ENCODE data around the gene ACOT7.
A peak's percentile ranks its signal among the peaks of the same experiment; 100 is the strongest.
"Not testable (repeated sequence)": the region's sequence is repeated elsewhere in the genome, so short reads cannot be mapped to it uniquely, and the experiment has no call there.

Gene ACOT7, protein sequence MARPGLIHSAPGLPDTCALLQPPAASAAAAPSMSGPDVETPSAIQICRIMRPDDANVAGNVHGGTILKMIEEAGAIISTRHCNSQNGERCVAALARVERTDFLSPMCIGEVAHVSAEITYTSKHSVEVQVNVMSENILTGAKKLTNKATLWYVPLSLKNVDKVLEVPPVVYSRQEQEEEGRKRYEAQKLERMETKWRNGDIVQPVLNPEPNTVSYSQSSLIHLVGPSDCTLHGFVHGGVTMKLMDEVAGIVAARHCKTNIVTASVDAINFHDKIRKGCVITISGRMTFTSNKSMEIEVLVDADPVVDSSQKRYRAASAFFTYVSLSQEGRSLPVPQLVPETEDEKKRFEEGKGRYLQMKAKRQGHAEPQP

DNA sequence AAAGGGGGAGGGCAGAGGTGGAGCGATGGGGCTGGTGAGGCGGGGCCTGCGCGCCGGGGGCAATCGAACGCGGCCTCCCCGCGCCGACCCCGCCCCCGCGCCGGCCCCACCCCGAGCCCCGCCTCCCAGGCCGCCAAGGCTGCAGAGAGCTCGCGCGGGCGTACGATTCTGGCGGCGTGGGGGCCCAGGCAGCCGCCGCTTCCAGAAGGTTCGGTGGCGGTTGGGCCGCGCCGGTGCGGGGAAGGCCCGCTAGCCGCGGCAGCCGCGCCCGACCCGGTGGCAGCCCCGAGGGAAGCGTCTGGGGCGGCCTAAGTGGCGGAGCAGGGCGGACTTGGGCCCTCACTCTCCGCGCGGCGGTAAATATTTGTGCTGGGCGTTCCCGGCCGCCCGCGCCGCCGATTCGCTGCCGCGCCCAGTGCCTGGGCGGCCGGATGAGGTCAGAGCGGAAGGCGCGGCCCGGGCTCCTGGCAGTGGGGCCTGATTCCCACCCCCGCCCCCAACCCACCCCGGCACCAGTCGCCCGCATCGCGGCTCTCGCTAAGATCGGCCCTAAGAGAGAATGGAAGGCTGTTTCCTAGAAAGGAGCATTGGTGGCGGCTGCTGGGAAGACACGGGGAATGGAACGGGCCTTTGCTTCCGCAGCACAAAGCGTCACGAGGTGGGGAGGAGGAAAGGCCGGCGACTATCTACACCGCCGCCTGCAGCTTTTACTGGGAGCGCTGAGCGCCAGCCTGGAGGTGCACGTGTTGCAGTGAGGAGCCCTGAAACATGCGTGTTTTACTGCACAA is at the start of gene ACOT7:
ACOT7 (minus strand) TSS at position 368 of the 788 bp plus-strand sequence. CDS start 368 bp downstream, outside the sequence.
- DNase-seq = peak; percentile 78

DNA sequence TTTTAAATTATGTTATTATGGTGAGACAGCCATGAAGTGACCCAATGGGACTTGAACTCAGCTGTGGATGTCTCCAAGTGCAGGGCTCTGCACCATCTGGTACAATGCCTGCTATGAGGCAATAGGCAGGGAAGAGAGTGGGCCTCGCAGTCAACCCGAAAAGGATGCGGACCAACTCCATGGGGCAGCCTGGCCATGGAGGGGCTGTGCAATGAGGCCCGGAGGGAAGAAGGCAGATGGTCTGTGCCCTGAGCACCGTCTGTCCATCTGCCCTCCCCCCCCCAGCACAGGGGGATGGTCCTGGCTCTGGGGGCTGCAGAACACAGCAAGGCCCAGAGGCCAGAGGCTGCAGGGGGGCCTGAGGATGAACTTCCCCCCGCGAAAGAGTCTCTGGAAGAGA is 48.0 kb upstream of the ACOT7 start:
- DNase-seq = no peak

DNA sequence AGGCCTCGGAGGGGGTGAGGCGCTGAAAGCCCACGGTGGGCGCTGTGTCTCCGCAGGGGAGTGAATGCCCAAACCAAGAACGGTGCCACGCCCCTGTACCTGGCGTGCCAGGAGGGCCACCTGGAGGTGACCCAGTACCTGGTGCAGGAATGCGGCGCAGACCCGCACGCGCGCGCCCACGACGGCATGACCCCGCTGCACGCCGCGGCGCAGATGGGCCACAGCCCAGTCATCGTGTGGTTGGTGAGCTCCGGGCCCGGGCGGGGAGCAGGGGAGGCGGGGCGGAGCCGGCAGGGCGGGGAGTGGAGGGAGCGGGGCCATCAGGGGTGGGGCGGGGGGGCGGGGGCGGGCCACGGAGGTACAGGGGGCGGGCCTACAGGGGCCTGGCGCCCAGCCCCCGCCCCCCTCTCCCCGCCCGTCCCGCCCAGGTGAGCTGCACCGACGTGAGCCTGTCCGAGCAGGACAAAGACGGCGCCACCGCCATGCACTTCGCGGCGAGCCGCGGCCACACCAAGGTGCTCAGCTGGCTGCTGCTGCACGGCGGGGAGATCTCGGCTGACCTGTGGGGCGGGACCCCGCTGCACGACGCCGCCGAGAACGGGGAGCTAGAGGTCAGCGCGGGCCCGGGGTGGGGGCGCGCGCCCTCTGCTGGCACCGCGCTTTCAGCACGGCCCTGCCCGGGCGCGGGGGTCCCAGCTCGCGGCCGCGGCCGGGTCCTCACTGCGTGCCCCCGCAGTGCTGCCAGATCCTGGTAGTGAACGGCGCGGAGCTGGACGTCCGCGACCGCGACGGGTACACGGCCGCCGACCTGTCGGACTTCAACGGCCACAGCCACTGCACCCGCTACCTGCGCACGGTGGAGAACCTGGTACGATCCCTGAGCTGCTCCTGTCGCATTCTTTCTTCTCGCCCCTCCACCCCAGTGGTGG is 46.9 kb upstream of the ACOT7 start:
- no peak for DNase-seq

DNA sequence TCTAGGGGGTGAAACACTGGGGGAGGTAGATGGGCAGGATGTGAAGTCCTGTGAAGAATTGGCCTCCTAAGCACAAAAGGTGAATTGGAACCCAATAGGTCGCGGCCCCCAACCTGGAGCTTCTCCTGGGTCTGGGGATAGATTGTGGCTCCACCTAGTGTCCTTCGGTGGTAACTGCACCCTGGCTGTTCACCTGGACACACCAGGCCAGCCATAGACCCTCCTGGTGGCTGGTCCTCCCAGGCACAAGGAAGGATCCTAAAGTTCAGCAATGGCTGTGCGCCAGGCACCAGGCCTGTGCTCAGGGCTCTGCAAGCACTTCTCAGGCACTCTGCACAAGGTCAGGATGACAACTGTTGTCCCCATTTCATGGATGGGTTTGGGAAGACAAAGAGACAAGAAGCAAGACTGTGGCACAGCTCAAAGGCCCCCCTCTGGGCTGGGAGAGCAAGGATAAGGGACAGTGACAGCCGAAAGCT is 44.5 kb upstream of the ACOT7 start:
- peak; percentile 25 for DNase-seq

GRCh38 chr1:6437012-6437700 is 43.6 kb upstream of the ACOT7 start:
- DNase-seq = peak; percentile 64

GRCh38 chr1:6436277-6436676 is 42.7 kb upstream of the ACOT7 start:
- not testable (repeated sequence) for DNase-seq

- DNase-seq = no peak
Measured at GRCh38 chr1:6435547-6435946, 42.0 kb upstream of the ACOT7 start.

- DNase-seq = no peak
Measured at GRCh38 chr1:6435129-6435528, 41.6 kb upstream of the ACOT7 start.

GRCh38 chr1:6434186-6434585 is 40.6 kb upstream of the ACOT7 start:
- DNase-seq = no peak

GRCh38 chr1:6431645-6432579 is 38.3 kb upstream of the ACOT7 start:
- DNase-seq = not testable (repeated sequence)

- DNase-seq = not testable (repeated sequence)
Measured at GRCh38 chr1:6429660-6430411, 36.3 kb upstream of the ACOT7 start.

GRCh38 chr1:6428453-6428852 is 34.9 kb upstream of the ACOT7 start:
- not testable (repeated sequence) for DNase-seq

GRCh38 chr1:6427441-6428390 is 34.1 kb upstream of the ACOT7 start:
- no peak for DNase-seq

DNA sequence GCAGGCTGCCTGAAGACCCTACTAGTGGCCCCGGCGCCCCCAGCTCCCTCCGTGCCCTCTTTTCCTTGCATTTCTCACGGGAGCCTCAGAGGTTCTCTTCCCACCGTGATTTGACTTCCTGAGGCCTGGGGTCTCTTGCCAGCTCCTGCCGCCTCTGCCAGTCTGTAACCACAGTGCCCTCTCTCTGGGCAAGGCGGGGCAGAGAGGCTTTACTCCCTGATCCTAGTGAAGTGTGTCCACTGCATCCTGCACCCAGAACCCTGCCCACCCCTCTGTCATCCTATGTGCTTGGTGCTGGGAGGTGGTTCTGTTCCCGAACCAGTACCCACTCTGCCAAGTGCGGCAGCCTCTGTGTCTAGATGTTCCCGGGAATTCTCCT is 33.4 kb upstream of the ACOT7 start:
- no peak for DNase-seq

DNA sequence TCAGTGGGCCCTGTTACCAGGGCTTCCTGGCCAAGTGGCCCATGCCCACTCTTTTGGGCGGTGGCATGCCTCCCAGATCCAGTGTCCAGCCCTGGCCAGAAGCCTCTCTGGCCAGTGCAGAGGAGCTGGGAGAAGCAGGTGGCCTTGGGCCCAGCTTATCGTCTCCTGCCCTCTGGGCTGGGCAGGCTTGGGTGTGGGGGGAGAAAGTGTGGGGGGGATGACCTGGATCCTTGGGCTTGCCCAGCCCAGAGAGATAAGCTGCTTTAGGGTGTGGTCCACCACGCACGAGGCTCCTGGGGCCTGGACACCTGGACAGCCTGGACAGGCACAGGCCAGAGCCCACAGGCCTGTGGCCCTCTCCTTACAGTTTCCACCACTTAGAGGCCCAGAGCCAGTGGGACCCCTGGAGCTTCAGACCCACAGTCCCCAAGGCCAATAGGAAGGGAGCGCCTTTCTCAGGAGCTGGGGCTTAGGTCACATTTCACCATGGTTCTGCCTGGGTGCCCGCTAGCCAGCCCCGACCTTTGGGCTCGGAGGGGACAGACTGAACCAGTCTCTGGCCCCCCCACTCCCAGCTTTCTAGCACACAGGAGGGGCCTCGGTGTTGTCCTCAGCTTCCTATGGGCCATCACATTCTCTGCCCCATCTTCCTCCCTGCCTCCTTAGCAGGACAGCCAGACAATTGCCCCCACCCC is 32.9 kb upstream of the ACOT7 start:
- no peak for DNase-seq

DNA sequence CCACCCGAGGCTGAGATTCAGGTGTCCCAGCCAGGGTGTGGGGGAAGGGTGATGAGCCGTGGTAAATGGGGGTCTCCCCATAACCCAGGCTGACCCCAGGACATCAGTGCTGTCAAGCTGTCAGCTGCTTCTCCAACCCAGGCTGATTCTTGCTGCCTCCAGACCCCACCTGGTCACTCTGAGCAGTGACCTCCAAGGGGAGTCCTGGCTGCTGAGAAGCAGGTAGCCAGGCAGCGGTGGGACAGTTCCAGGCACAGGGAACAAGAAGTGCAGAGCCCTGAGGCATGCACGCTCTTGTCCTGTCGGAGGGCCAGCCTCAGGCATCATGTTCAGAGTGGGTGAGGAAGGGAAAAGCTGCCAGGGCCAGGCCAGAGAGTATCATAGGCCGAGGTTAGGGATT is 32.1 kb upstream of the ACOT7 start:
- DNase-seq = no peak

DNA sequence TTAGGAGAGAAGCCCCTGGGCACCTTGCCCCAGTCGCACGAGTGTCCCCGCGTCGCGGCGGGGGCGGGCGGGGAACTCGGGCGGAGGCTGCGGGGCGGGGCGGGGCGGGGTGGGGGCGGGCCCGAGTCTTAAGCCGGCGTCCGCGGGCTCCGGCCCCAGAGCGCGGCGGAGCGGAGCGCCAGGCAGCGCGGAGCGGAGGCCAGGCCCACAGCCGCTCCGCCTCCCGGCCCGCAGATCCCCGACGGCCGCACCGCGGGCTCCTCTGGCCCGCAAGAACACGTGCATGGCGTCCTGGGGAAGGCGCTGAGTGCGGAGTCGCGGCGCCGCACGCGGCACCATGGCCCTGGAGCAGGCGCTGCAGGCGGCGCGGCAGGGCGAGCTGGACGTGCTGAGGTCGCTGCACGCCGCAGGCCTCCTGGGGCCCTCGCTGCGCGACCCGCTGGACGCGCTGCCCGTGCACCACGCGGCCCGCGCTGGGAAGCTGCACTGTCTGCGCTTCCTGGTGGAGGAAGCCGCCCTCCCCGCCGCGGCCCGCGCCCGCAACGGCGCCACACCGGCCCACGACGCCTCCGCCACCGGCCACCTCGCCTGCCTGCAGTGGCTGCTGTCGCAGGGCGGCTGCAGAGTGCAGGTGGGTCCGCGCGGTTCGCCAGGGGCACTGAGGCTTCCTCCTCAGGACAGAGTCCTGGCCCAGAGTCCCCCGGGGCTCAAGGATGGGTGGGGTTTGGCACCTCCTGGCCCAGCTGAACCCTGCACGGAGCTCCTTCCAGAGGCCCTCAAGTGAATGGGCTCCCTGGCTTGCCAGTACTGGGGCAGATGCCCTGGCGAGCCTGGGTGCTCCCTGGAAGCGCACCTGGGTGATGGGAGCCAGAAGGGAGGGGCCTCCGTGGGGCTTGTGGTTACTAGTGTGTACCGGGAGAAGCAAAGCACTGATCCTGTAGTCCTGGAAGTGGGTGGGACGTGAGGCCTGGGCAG is 31.3 kb upstream of the ACOT7 start, which contains the start of gene ESPN:
ESPN (plus strand) TSS at position 158 of the 975 bp plus-strand sequence; CDS start at position 338, 180 bp downstream.
- DNase-seq = no peak
